Activated gamma-delta T cell treated with anti-CD3 and anti-CD28 coated beads, Interleukin-2, amount 50 U/mL, for 16 hours (primary cell): ENCODE results near the gene BPIFB6.

Experiments
- DNase-seq: peaks from one replicate; pipeline ENCODE4 v3.0.0-alpha.2; 2020; ENCODE audit warnings: low read depth

The BPIFB6 gene

GRCh38 chr20:33031531-33031930 lies at the start of gene BPIFB6:
Gene BPIFB6, plus strand, starts transcription at chr20:33031648. Its CDS starts 0 bp downstream, at chr20:33031648.
- DNase-seq = no peak

- DNase-seq = no peak
Measured at GRCh38 chr20:32982617-32983458, 48.6 kb upstream of the BPIFB6 start.

GRCh38 chr20:32983459-32984112 lies 47.9 kb upstream of the BPIFB6 start:
- DNase-seq = no peak

GRCh38 chr20:32984196-32984595 lies 47.3 kb upstream of the BPIFB6 start:
- no peak for DNase-seq

GRCh38 chr20:32984631-32985354 lies 46.7 kb upstream of the BPIFB6 start:
- DNase-seq = no peak

GRCh38 chr20:32985596-32985995 lies 45.9 kb upstream of the BPIFB6 start:
- no peak for DNase-seq

GRCh38 chr20:32986331-32986966 lies 45.0 kb upstream of the BPIFB6 start:
- no peak for DNase-seq

- no peak for DNase-seq
Measured at GRCh38 chr20:32987044-32987825, 44.2 kb upstream of the BPIFB6 start.

- no peak for DNase-seq
Measured at GRCh38 chr20:32988008-32988407, 43.4 kb upstream of the BPIFB6 start.

- no peak for DNase-seq
Measured at GRCh38 chr20:32989507-32990283, 41.8 kb upstream of the BPIFB6 start.

GRCh38 chr20:32990426-32990825 lies 41.0 kb upstream of the BPIFB6 start:
- DNase-seq = no peak

GRCh38 chr20:32991383-32991782 lies 40.1 kb upstream of the BPIFB6 start:
- DNase-seq = no peak

- DNase-seq = no peak
Measured at GRCh38 chr20:32991792-32992641, 39.4 kb upstream of the BPIFB6 start.

GRCh38 chr20:32993496-32994050 lies 37.9 kb upstream of the BPIFB6 start:
- DNase-seq = no peak

GRCh38 chr20:32995802-32996201 lies 35.6 kb upstream of the BPIFB6 start:
- no peak for DNase-seq

- no peak for DNase-seq
Measured at GRCh38 chr20:32997431-32997830, 34.0 kb upstream of the BPIFB6 start.

GRCh38 chr20:32999603-33000250 lies 31.7 kb upstream of the BPIFB6 start:
- no peak for DNase-seq

- DNase-seq = no peak
Measured at GRCh38 chr20:33000802-33001466, 30.5 kb upstream of the BPIFB6 start.
